ENCODE measurements around the gene AKR1E2.

AKR1E2 gene

GRCh38 chr10:4885162-4885561, 59.2 kb downstream of the AKR1E2 start:
- H3K4me1 ChIP-seq (ENCODE audit: control insufficient read depth in 2 of 2, insufficient read depth in 2 of 2, low read length in 2 of 2): no peaks in the 10 kb centered on the region
- H3K9ac ChIP-seq (ENCODE audit: low read depth in 1 of 2, low read length in 2 of 2): no peak overlapping the region
- H3K27me3 ChIP-seq (ENCODE audit: control insufficient read depth in 2 of 2, insufficient read depth in 2 of 2, low read length in 2 of 2): no peaks in the 10 kb centered on the region
- H3K36me3 ChIP-seq (ENCODE audit: control insufficient read depth in 2 of 2, insufficient read depth in 2 of 2, low read length in 2 of 2): no peaks in the 10 kb centered on the region
- no peaks in the 10 kb centered on the region for H3K9me3 ChIP-seq (ENCODE audit: control insufficient read depth in 2 of 2, low read length in 2 of 2)
- H3K4me3 ChIP-seq (ENCODE audit: low read length in 2 of 2): no peak overlapping the region
- H3K27ac ChIP-seq (ENCODE audit: low read depth in 2 of 2, low read length in 2 of 2): no peak overlapping the region

GRCh38 chr10:4887501-4887900, 61.5 kb downstream of the AKR1E2 start:
- no peaks in the 10 kb centered on the region for H3K9me3 ChIP-seq (ENCODE audit: control insufficient read depth in 2 of 2, low read length in 2 of 2)
- H3K4me3 ChIP-seq (ENCODE audit: low read length in 2 of 2): no peak overlapping the region
- H3K4me1 ChIP-seq (ENCODE audit: control insufficient read depth in 2 of 2, insufficient read depth in 2 of 2, low read length in 2 of 2): no peaks in the 10 kb centered on the region
- H3K36me3 ChIP-seq (ENCODE audit: control insufficient read depth in 2 of 2, insufficient read depth in 2 of 2, low read length in 2 of 2): no peaks in the 10 kb centered on the region
- H3K27ac ChIP-seq (ENCODE audit: low read depth in 2 of 2, low read length in 2 of 2): no peak overlapping the region
- no peaks in the 10 kb centered on the region for H3K27me3 ChIP-seq (ENCODE audit: control insufficient read depth in 2 of 2, insufficient read depth in 2 of 2, low read length in 2 of 2)
- no peak overlapping the region for H3K9ac ChIP-seq (ENCODE audit: low read depth in 1 of 2, low read length in 2 of 2)

- no peak overlapping the region for H3K27ac ChIP-seq (ENCODE audit: low read depth in 2 of 2, low read length in 2 of 2)
- no peaks in the 10 kb centered on the region for H3K27me3 ChIP-seq (ENCODE audit: control insufficient read depth in 2 of 2, insufficient read depth in 2 of 2, low read length in 2 of 2)
- no peak overlapping the region for H3K4me3 ChIP-seq (ENCODE audit: low read length in 2 of 2)
- H3K4me1 ChIP-seq (ENCODE audit: control insufficient read depth in 2 of 2, insufficient read depth in 2 of 2, low read length in 2 of 2): no peaks in the 10 kb centered on the region
- no peaks in the 10 kb centered on the region for H3K9me3 ChIP-seq (ENCODE audit: control insufficient read depth in 2 of 2, low read length in 2 of 2)
- no peak overlapping the region for H3K9ac ChIP-seq (ENCODE audit: low read depth in 1 of 2, low read length in 2 of 2)
- H3K36me3 ChIP-seq (ENCODE audit: control insufficient read depth in 2 of 2, insufficient read depth in 2 of 2, low read length in 2 of 2): no peaks in the 10 kb centered on the region
These were observed 62.2 kb downstream of the AKR1E2 start for GRCh38 chr10:4888236-4888635.

- Histone ChIP-seq H3K9ac (ENCODE audit: low read depth in 1 of 2, low read length in 2 of 2) (no peak overlapping the region), H3K27ac (ENCODE audit: low read depth in 2 of 2, low read length in 2 of 2) (no peak overlapping the region), H3K4me3 (ENCODE audit: low read length in 2 of 2) (no peak overlapping the region), H3K36me3 (ENCODE audit: control insufficient read depth in 2 of 2, insufficient read depth in 2 of 2, low read length in 2 of 2) (no peaks in the 10 kb centered on the region), H3K27me3 (ENCODE audit: control insufficient read depth in 2 of 2, insufficient read depth in 2 of 2, low read length in 2 of 2) (no peaks in the 10 kb centered on the region), H3K9me3 (ENCODE audit: control insufficient read depth in 2 of 2, low read length in 2 of 2) (no peaks in the 10 kb centered on the region), H3K4me1 (ENCODE audit: control insufficient read depth in 2 of 2, insufficient read depth in 2 of 2, low read length in 2 of 2) (no peaks in the 10 kb centered on the region)
These were observed 64.0 kb downstream of the AKR1E2 start for GRCh38 chr10:4889959-4890358.

GRCh38 chr10:4892681-4893080, 66.7 kb downstream of the AKR1E2 start:
- Histone ChIP-seq H3K36me3 (ENCODE audit: control insufficient read depth in 2 of 2, insufficient read depth in 2 of 2, low read length in 2 of 2) (no peaks in the 10 kb centered on the region), H3K4me3 (ENCODE audit: low read length in 2 of 2) (no peak overlapping the region), H3K4me1 (ENCODE audit: control insufficient read depth in 2 of 2, insufficient read depth in 2 of 2, low read length in 2 of 2) (no peaks in the 10 kb centered on the region), H3K9ac (ENCODE audit: low read depth in 1 of 2, low read length in 2 of 2) (no peak overlapping the region), H3K27me3 (ENCODE audit: control insufficient read depth in 2 of 2, insufficient read depth in 2 of 2, low read length in 2 of 2) (no peaks in the 10 kb centered on the region), H3K27ac (ENCODE audit: low read depth in 2 of 2, low read length in 2 of 2) (no peak overlapping the region), H3K9me3 (ENCODE audit: control insufficient read depth in 2 of 2, low read length in 2 of 2) (no peaks in the 10 kb centered on the region)

GRCh38 chr10:4894335-4894734, 68.3 kb downstream of the AKR1E2 start:
- H3K4me1 ChIP-seq (ENCODE audit: control insufficient read depth in 2 of 2, insufficient read depth in 2 of 2, low read length in 2 of 2): no peaks in the 10 kb centered on the region
- H3K27me3 ChIP-seq (ENCODE audit: control insufficient read depth in 2 of 2, insufficient read depth in 2 of 2, low read length in 2 of 2): no peaks in the 10 kb centered on the region
- no peaks in the 10 kb centered on the region for H3K9me3 ChIP-seq (ENCODE audit: control insufficient read depth in 2 of 2, low read length in 2 of 2)
- H3K36me3 ChIP-seq (ENCODE audit: control insufficient read depth in 2 of 2, insufficient read depth in 2 of 2, low read length in 2 of 2): no peaks in the 10 kb centered on the region
- H3K27ac ChIP-seq (ENCODE audit: low read depth in 2 of 2, low read length in 2 of 2): no peak overlapping the region
- H3K9ac ChIP-seq (ENCODE audit: low read depth in 1 of 2, low read length in 2 of 2): no peak overlapping the region
- no peak overlapping the region for H3K4me3 ChIP-seq (ENCODE audit: low read length in 2 of 2)

Data from mucosa of rectum (tissue), 2 donors.